Renal pelvis (tissue), 12 donors: Measurements from ENCODE around the gene VCY. TPM values are rescaled to one million over a fixed set of nuclear protein-coding genes. Genes with fewer than 3 reads are reported as not detected.
"Not testable (repeated sequence)": the region's sequence is repeated elsewhere in the genome, so short reads cannot be mapped to it uniquely, and the experiment has no call there.

Experiments used
- DNase-seq: peaks from one replicate; pipeline ENCODE4 v3.0.0-alpha.2; 2013
- long read RNA-seq, 16 experiments: transcript quantifications; one replicate each; lab custom pipeline, GENCODE V29; 2026
- polyA plus RNA-seq, 3 donors: library from polyadenylated mRNA; unstranded; fragments of 120-200 nt; gene quantifications; one replicate each; pipeline ENCODE4 v1.2.1, GENCODE V29; 2013; ENCODE audit not compliant: insufficient read length in 3 of 3

Gene VCY
- polyA plus RNA-seq = not detected
- long read RNA-seq, donor 1 = 0 reads
- long read RNA-seq, donor 2 = 0 reads
- long read RNA-seq, donor 3 = 0 reads
- long read RNA-seq, donor 4 = 0 reads
- long read RNA-seq, donor 5 = 0 reads
- long read RNA-seq, donor 6 = 0 reads
- long read RNA-seq, donor 7 = 0 reads
- long read RNA-seq, donor 8 = 0 reads
- long read RNA-seq, donor 9 = 0 reads
- long read RNA-seq, donor 10 = 0 reads
- long read RNA-seq, donor 11 = 0 reads
- long read RNA-seq, donor 12 = 0 reads
- long read RNA-seq, donor 13 = 0 reads
- long read RNA-seq, donor 14 = 0 reads
- long read RNA-seq, donor 15 = 0 reads
- long read RNA-seq, donor 16 = 0 reads

GRCh38 chrY:13986373-13986772, at the start of gene VCY:
Gene VCY, minus strand, starts transcription at chrY:13986473. Its CDS starts 33 bp downstream, at chrY:13986440.
- DNase-seq = not testable (repeated sequence)

DNA sequence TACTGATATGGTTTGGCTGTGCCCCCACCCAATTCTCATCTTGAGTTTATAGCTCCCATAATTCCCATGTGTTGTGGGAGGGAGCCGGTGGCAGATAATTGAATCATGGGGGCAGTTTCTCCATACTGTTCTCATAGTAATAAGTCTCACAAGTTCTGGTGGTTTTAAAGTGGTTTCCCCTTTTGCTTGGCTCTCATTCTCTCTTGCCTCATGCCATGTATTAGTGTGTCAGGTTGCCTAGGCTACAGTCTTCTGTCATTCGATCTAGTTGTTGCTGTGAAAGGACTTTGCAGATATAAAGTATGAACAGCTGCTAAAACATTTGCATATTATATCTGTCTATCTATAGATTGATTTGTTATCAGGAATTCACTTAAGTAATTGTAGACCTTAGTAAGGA, 44.1 kb upstream of the VCY start:
- not testable (repeated sequence) for DNase-seq

DNA sequence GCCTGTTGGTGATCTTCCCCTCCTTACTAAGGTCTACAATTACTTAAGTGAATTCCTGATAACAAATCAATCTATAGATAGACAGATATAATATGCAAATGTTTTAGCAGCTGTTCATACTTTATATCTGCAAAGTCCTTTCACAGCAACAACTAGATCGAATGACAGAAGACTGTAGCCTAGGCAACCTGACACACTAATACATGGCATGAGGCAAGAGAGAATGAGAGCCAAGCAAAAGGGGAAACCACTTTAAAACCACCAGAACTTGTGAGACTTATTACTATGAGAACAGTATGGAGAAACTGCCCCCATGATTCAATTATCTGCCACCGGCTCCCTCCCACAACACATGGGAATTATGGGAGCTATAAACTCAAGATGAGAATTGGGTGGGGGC, 25.6 kb upstream of the VCY start:
- not testable (repeated sequence) for DNase-seq

DNA sequence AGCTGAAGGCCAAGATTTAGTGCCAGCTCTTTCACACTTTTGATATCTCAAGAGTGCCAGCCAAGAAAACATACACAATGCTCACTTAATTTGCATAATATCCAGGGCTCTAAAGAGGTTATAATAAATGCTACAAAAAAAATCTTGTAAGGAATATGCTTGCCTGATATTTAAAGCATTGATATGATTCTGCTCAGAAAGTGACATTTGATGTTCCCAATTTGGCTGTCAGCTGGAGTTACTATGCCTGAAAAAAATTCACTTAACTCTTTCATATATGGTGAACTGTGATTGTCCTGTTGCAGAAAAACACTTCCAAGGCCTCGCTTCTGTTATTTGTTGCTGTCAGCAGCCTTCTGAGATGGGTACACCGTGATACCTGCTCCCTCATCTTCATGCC, 43.9 kb downstream of the VCY start:
- DNase-seq = not testable (repeated sequence)

Other genes starting within 250 kb of the VCY start
- not detected for gene VCY1B, start 69.8 kb upstream of the VCY start, polyA plus RNA-seq